ENCODE data around the gene CMTM7. TPM values are rescaled to one million over a fixed set of nuclear protein-coding genes. Genes with fewer than 3 reads are reported as not detected.

Gene CMTM7, protein sequence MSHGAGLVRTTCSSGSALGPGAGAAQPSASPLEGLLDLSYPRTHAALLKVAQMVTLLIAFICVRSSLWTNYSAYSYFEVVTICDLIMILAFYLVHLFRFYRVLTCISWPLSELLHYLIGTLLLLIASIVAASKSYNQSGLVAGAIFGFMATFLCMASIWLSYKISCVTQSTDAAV
- 10.9 and 12.3 TPM in 2 replicates for total RNA-seq (2014; rRNA removed; shearing (Covaris generic))
- polyA plus RNA-seq (2014; cell fraction: nucleus; rRNA removed), result 12.4 and 14.9 TPM in 2 replicates

DNA sequence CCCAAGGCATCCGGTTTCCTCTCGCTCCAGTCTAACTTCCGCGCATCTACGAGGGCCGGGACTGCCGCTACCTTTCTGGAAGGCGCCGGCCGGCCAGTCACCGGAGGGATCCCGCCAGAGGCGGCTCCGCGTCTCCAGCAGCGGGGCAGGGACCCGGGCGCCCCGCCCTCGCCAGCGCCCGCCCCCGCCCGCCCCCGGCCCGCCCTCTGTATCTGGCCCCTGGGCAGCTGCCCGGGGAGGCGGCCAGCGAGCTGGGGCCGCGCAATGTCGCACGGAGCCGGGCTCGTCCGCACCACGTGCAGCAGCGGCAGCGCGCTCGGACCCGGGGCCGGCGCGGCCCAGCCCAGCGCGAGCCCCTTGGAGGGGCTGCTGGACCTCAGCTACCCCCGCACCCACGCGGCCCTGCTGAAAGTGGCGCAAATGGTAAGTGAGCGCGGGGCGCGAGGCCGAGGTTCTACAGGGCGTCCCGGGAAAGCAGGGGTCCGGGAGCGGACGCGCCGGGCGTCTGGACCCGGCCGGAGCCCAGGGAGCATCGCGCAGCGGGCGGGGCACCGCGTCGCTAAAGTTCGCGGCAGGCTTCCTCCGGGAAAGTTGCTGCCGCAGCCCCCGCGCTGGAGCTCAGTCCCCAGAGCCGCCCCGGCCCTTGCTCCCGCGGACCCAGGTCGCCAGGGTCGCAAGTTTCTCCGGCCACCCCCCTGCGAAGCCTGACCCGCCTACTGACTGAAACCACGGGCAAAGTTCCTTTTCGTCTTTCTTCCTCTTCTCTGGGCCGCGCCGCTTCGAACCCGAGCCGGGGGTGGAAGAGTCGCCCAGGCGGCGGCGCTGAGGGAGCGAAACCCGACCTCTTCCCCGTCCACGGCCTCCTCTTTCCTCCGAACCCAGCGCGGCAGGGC, at the start of gene CMTM7:
Gene CMTM7 (plus strand): TSS at position 211 of the 893 bp plus-strand sequence. CDS start 54 bp downstream, at position 265.
- DNase-seq (ENCODE audit: extremely low read depth, low read depth), result peak; percentile 48

DNA sequence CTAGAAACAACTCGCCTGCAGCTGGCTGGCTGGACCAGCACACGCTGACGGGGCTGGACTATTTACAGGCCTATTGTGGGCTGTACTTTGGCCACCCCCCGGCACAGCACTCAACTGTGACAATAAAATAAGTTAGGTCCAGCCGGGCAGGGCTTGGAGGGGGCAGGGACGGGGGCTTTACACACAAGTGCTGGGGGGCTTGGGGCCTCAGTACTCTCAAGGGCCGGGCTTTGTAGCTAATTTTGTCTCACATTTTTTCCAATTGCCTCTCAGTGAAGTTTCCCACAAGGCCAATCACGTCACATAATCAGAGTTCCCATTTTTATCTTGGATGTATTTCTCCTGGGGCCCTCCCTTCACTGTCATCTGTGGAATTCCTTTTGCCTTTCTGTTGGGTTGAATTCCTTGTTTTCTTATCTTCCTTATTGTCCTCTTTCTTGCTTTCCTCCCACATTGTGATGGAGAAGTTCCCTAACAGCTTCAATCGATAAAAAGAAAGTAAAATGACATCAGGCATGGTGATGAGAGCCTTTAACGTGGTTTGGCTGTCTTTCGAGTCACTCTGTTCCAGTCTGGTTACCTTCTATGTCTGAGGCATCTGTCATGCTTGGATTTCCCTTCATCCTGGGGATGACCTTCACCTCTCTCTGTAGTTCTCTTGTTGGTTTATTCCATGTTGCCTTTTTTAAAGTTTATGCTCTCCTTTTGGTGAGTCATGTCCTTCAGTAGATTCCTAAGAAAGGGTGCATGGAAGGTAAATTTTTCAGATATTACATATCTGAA, 44.1 kb upstream of the CMTM7 start:
- DNase-seq (ENCODE audit: extremely low read depth, low read depth), result no peak

DNA sequence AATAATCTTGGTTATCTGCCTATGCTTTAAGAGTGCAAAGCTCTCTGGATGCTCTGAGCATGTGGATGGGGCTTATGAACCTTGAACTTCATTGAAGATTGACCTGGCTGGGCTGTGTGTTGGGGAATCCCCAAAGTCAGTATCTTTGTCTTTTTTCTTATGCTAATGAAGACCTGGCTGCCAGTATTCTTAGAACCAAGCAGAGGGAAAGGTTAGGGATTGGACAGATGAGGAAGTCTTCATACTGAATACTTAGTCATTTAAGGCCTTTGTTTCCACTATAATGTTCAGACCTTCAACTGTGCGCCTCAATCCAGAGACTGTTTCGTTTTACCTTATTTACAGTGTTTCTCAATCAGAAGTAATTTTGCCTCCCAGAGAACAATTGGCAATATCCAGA, 42.5 kb upstream of the CMTM7 start:
- DNase-seq (ENCODE audit: extremely low read depth, low read depth), result no peak

DNA sequence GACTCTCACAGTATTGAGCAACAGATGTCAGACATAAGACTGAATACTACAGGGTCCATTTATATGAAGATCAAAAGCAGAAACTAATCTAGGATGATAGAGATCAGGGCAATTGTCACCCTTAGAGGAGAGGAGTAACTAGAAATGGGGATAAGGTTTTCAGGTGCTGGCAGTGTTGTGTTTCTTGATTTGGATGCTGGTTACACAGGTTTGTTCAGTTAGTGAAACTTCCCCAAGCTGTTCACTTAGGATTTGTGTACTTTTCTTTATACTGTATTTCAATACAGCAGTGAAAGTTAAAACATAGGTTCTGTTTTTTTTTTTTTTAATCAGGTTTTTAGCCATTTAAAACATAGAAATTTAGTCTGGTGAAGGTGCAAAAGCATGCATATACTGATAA, 39.1 kb upstream of the CMTM7 start:
- DNase-seq (ENCODE audit: extremely low read depth, low read depth), result no peak

DNA sequence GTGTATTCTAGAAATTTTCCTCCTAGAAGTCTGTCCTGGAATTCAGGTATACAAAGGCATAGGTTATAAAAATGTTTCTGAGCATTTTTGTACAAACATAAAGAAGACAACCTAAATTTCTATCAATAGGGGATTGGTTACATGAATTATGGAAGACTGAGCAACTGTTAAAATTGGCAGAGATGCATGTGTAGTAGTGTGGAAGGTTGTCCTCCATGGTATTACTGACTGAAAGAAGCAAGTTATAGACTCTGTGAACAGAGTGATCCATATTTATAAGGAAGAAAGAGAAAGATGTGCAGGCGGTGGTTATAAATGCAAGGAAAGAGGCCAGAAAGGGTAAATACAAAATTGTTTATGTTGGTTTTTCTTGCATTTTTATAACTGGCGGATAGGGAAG, 38.3 kb upstream of the CMTM7 start:
- no peak for DNase-seq (ENCODE audit: extremely low read depth, low read depth)

DNA sequence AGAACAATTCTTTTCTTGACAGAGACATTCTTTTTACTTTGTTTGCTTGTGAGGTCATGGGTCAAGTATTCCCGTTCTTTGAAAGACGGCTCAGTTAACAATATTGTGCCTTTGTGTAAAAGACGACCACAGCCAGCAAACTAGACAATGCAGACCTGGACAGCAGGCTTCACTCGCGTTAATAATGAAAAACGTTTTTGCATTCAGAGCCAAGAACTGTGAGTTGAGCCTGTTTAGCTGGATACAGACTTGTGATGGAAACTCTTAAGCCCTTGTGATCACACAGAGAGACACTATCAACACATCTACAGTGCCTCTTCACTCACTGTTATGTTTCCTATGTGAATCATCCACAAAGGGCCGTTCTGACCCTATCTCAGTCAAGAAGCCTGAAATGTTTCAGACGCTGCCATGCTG, 37.3 kb upstream of the CMTM7 start:
- no peak for DNase-seq (ENCODE audit: extremely low read depth, low read depth)

DNA sequence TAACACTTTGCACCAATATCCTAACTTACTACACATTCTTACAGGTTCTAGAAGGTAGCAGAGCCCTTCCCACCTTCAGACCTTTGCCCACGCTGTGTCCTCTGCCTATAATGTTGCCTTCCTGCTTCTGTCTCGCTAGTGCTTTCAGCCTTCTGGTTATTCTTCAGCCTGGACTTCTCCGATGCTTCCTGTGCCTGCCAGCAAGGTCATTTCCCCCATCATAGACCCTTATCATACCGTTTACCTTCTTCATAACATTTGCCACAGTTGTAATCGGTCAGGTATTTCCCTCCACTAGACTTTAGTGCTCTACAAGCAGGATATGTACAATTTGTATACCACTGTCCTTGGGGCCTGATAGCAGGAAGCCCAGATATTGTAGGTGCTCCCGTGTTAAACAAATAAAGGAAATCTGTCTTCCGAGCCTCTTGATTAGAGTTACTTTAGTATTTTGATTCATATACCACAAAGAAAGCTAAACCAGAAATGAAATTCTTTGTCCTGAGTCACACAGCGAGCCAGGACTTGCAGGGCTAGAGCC, 35.8 kb upstream of the CMTM7 start:
- no peak for DNase-seq (ENCODE audit: extremely low read depth, low read depth)

DNA sequence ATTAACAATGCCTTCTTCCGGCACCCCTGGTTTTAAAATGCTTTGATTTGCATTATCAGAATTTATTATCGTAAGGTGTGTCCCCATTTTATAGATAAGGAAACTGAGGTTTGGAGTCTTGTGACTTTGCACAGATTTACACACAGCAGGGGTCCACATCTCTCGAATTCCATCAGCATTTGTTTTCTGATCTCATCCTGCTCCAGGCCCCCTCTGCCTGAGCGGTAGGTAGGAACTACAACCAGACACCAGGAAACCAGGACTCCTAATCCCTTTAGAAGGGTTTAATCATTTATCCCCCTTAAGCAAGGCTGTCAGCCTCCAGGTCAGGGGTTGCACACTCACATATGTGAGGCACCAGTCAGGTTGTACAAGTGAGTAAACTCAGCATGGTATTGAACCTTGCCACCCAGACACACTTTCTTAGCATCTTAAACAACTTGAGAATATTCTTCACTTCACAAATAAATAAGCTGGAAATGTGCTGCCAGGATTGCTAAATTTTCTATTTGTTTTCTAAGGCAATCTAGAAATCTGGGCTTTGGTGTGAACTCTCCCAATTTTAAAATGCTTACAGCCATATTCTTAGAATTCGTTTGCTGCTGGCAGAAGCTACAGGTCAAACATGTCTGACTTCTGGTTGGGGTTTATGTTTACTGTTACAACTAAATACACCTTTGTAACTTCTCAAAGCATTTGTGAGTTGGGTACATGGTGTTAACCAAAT, 31.7 kb upstream of the CMTM7 start:
- DNase-seq (ENCODE audit: extremely low read depth, low read depth), result no peak

DNA sequence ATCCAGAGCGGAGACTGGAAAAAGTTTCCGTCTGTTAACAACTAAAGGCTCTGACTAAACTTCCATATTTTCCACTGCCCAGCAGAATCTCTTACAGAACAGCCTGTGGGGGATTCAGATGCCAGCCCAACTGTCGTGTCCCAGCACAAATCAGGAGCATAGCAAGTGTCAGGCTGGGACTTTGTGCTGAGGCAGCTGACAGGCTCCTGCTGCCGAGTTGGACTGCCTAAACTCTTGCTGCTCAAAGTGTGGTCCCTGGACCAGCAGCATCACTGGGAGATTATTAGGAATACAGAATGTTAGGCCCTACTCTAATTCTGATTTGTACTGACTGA, 31.2 kb upstream of the CMTM7 start:
- no peak for DNase-seq (ENCODE audit: extremely low read depth, low read depth)

DNA sequence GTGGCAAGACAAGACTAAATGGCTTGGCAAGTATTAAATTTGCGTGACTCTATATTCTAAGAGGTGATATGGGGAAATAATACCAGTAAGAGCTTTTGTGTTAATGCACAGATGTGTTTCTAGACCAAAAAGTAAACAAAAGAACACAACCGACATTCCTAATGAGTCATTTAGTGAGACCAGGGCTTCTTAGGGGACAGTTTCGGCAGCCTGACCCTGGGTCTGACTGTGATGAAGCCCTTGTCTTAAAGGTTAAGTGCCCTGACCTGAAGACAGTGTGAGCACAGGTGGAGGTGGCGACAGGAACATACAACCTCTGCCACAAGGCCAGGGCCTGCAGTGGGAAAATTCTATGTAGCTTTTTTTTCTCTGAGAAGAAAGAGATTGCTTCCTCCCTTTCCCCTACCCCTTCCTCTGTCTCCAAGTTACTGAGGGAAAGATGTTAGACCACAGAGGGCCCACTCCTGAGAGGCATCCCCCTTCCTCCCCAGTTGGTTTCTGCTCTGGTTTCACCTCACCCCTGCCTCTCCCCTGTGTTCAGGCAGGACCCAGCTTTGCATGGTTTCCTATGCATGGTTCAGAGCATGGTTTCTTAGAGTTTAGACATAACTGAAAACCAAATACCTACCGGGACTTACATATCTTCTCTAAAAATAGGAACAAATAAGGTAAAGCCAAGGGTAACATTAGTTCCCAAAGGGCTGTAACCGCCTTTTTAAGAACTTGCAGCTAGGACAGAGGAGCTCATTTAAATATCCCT, 24.8 kb upstream of the CMTM7 start:
- no peak for DNase-seq (ENCODE audit: extremely low read depth, low read depth)

DNA sequence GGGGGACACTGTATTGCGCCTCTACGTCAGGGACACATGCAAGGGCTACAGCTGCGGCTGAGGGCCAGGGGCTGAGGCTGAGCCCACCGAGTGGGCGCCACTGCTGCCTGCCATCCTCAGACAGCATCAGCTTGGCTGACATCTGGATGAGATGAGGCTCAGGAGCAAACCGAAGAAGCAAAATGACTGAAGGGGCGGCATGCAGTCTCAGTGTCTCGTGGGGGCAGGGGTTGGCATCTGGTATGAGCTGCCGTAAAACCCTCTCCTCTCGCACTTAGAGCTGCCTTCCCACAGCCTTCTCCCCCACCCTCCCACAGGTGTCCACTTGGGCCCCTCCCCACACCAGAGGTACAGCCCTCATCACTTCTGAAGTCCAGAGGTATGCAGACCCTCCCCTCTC, 24.2 kb upstream of the CMTM7 start:
- no peak for DNase-seq (ENCODE audit: extremely low read depth, low read depth)

DNA sequence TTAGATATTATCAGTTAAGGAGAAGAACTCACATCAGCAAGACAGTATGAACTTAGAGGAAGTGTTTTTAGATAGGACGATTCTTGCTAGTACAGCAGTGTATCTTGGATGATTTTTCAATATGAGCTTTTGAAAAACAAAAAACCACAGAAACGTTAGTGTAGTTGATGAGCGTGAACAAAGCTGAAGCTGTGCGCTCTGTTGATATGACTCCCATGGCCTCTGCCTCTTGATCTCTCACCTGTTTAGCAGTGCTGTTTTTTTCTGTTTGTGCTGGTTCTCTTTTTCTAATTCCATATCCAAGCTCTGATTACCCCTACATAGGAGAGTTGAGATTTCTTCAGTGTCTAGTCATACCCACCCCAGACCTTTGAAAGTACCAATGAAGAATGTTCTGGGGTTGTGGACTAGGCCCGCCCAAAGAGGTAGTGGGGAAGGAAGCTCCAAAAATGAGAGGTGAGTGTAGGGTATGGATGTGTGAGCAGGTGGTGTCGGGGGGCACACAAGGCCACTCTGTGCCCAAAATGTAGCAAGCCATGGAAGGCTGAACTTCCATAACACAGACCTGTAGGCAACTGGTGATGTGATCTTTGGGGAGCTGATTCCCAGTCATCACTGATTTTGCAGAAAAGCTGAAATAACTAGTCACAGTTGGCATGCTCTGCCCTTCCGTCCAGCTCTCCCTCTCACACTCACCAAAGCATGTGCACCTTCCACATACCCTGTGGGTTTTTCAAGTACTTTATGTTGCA, 20.0 kb upstream of the CMTM7 start:
- DNase-seq (ENCODE audit: extremely low read depth, low read depth), result no peak

DNA sequence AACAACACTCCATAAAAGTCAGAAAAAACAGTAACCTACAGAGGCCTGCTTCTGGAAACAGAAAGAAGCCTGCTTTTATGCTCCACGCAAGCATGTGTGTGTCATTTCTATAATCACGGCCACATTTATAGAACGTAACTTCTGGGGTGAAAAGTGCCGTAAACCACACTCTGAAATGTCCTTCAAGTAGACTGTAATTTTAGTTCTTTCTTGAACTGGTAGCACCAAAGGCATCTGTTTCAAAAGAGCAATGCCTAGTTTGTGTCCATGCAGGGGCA, 19.5 kb upstream of the CMTM7 start:
- DNase-seq (ENCODE audit: extremely low read depth, low read depth), result no peak

DNA sequence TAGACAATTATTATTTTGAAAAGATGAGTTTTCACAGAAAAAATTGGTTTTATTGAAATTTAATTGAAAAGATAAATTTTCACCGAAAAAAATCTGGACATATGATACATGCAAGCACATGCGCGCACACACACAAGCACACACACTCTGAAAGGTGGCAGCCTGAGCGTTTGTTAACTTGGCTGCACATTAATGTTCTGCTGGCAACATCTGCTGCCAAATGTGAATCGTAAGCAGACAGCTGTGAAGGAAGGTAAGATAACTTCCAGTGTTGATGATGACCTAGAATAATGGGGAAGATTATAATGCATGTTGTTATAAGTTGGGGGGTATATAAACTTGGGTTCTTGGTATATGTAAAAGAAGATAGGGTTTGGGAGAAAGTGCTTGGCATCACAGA, 18.4 kb upstream of the CMTM7 start:
- no peak for DNase-seq (ENCODE audit: extremely low read depth, low read depth)

DNA sequence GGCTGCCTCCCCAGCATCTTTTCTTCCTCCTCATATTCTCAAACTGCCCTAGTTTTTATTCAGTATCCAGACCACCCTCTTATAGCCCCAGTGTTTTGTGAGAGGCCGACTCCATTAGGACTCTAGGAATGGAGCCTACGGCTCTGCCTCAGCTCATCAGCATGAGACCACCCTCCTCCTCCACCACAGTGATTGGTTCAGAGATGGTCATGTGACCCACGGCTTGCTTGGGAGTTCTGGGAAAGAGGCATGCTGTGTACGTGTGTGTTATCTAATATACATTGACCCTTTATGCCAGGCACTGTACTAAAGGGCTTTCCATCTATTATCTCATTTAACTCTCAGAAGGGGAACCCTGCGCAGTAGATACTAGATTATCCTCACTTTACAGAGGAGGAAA, 17.8 kb upstream of the CMTM7 start:
- DNase-seq (ENCODE audit: extremely low read depth, low read depth), result no peak

DNA sequence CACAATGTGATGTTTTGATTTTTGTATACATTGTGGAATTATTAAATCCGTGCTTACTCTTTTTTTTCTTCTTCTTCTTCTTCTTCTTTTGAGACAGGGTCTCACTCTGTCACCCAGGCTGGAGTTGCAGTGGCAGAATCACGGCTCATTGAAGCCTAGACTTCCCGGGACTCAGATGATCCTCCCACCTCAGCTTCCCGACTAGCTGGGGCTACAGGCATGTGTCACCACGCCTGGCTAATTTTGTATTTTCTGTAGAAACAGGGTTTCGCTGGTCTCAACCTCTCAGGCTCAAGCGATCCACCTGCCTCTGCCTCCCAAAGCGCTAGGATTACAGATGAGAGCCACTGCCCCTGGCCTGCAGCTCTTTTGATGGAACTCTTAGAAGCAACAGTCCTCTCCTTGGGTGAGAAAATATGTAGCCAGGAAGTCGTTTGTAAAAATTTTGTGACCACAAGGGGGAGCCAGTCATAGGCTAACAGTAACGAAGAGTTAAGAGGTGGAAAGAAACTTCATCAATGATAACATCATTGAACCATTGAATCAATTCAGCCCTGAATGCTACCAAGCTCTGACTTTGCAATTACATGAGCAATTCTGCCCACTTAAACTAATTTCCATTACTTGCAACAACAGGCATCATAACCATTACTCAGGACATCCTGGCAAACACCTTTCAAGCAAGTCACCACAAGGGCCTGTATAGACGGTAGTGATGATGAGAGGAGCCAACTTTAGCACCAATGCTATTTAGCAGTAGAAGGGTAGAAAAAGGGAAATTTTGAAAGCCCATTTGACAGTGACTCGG, 16.7 kb upstream of the CMTM7 start:
- peak; percentile 54 for DNase-seq (ENCODE audit: extremely low read depth, low read depth)

DNA sequence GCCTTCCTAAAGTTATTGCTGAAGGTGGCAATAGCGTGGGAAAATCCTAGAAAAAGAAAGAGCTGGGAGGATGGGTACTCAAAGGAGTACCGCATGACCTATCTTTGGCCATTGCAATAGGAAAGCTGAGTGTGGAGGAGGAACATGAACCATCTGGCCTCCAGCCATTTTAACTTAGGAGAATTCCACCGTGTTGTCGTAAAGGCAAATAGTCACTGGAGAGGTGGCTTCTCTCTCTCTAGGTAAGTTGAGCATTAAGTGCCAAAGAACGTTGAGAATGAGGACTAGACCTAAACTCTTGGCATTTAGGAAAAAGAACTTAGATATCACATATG, 16.1 kb upstream of the CMTM7 start:
- DNase-seq (ENCODE audit: extremely low read depth, low read depth), result no peak

DNA sequence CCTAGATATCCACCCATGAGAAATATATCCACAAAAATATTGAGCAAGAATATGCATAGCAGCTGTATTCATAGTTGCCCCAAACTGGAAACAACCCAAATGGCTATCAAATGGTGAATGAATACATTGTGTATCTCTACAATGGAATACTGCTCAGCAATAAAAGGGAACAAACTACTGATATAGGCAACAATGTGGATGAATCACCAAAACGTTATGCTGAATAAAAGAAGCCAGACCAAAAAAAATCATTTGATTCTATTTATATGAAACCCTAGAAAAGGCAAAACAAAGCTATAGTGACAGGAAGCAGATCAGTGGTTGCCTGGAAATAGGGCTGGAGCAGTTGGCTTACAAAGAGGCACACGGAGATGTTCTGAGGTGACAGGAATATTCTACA, 15.5 kb upstream of the CMTM7 start:
- no peak for DNase-seq (ENCODE audit: extremely low read depth, low read depth)

Data from NCI-H460 (cell line).